IMR-90 (cell line): Measurements from ENCODE around the gene FKBP4. TPM values are rescaled to one million over a fixed set of nuclear protein-coding genes. Genes with fewer than 3 reads are reported as not detected.

ENCODE experiments used
- ATAC-seq: fragments of 200-7000 bp; cut with Tn5 transposase; 2 replicates; pipeline ENCODE4 v1.9.1; 2020; ENCODE audit warnings: low read depth, mild to moderate bottlenecking, moderate library complexity
- Bru-seq: library from RNA; stranded (reverse); fragments of 400-500 nt; gene quantifications from one replicate; lab custom pipeline; 2021; lab: Mats Ljungman, UMichigan
- BruChase-seq, 2 experiments: library from RNA; stranded (reverse); fragments of 400-500 nt; gene quantifications; one replicate each; lab custom pipeline; 2021; lab: Mats Ljungman, UMichigan
- BruUV-seq: library from RNA; stranded (reverse); fragments of 400-500 nt; replicated peaks from 2 replicates; lab custom pipeline; 2021; lab: Mats Ljungman, UMichigan
- CTCF ChIA-PET: fragments of 300-600 bp; formaldehyde crosslinking; extraction: SDS; loops from one replicate; lab custom pipeline; 2021; ENCODE audit warnings: antibody characterized with exemption; lab: Yijun Ruan, JAX
- POLR2A ChIA-PET: fragments of 300-600 bp; sonication (Branson Sonifier 250); formaldehyde crosslinking; loops from one replicate; lab custom pipeline; 2022; ENCODE audit warnings: antibody characterized with exemption; ENCODE audit not compliant: unreplicated experiment; lab: Charles Lee
- DNase-seq: peaks from one replicate; pipeline ENCODE4 v3.0.0; 2013
- H2AFZ ChIP-seq: replicated peaks from 2 replicates; pipeline ENCODE3; 2013; ENCODE audit warnings: low read length, mild to moderate bottlenecking; ENCODE audit not compliant: poor library complexity
- H2AK5ac ChIP-seq: 2 replicates; pipeline ENCODE4 v1.6.1; 2013; ENCODE audit warnings: low read depth, low read length, inconsistent platforms
- H2AK9ac ChIP-seq: replicated peaks from 2 replicates; pipeline ENCODE3; 2013; ENCODE audit warnings: mild to moderate bottlenecking, low read depth, low read length, moderate library complexity; ENCODE audit not compliant: poor library complexity
- H2BK120ac ChIP-seq: 2 replicates; pipeline ENCODE4 v1.6.1; 2013; ENCODE audit warnings: low read depth, low read length, inconsistent platforms
- H2BK15ac ChIP-seq: 3 replicates; pipeline ENCODE4 v1.6.1; 2013; ENCODE audit warnings: low read depth, low read length, inconsistent platforms
- H2BK20ac ChIP-seq: 2 replicates; pipeline ENCODE4 v1.6.1; 2013; ENCODE audit warnings: low read depth, mild to moderate bottlenecking, inconsistent platforms, low read length, moderate library complexity
- H2BK5ac ChIP-seq: 2 replicates; pipeline ENCODE4 v1.6.1; 2013; ENCODE audit warnings: mild to moderate bottlenecking, low read depth, low read length, inconsistent platforms; ENCODE audit not compliant: poor library complexity, severe bottlenecking
- H3K14ac ChIP-seq: replicated peaks from 2 replicates; pipeline ENCODE4 v1.6.1; 2013; ENCODE audit warnings: low read depth, low read length, inconsistent platforms
- H3K18ac ChIP-seq: 2 replicates; pipeline ENCODE4 v1.6.1; 2013; ENCODE audit warnings: low read depth, low read length, control low read depth
- H3K23ac ChIP-seq: 2 replicates; pipeline ENCODE4 v1.6.1; 2013; ENCODE audit warnings: low read depth, low read length, inconsistent platforms
- H3K27ac ChIP-seq: 2 replicates; pipeline ENCODE4 v1.5.1; 2013; ENCODE audit warnings: mild to moderate bottlenecking, control low read depth, low read length; ENCODE audit not compliant: insufficient read depth
- H3K27me3 ChIP-seq: 2 replicates; pipeline ENCODE4 v1.6.1; 2013; ENCODE audit warnings: low read length; ENCODE audit not compliant: control insufficient read depth, insufficient read depth
- H3K36me3 ChIP-seq: 2 replicates; pipeline ENCODE4 v1.6.1; 2013; ENCODE audit warnings: low read length, mixed read lengths; ENCODE audit not compliant: control insufficient read depth, insufficient read depth
- H3K4ac ChIP-seq: 2 replicates; pipeline ENCODE4 v1.6.1; 2013; ENCODE audit warnings: low read depth, low read length, inconsistent platforms
- H3K4me1 ChIP-seq: 2 replicates; pipeline ENCODE4 v1.6.1; 2013; ENCODE audit warnings: low read length, mixed read lengths; ENCODE audit not compliant: control insufficient read depth, insufficient read depth
- H3K4me2 ChIP-seq: 2 replicates; pipeline ENCODE4 v1.6.1; 2013; ENCODE audit warnings: low read depth, mild to moderate bottlenecking, control low read depth, low read length, moderate library complexity
- H3K4me3 ChIP-seq: 2 replicates; pipeline ENCODE4 v1.5.1; 2013; ENCODE audit warnings: low read depth, mild to moderate bottlenecking, control low read depth, low read length, moderate library complexity; ENCODE audit not compliant: insufficient read depth
- H3K56ac ChIP-seq: 2 replicates; pipeline ENCODE4 v1.6.1; 2013; ENCODE audit warnings: low read length, inconsistent platforms; ENCODE audit not compliant: insufficient read depth; ENCODE audit errors: extremely low read depth
- H3K79me1 ChIP-seq, 2 experiments: 2 replicates each; pipeline ENCODE4 v1.6.1; 2013; ENCODE audit warnings: low read length in 2 of 2, inconsistent platforms in 1 of 2, low read depth in 1 of 2
- H3K9ac ChIP-seq: 2 replicates; pipeline ENCODE4 v1.6.1; 2013; ENCODE audit warnings: low read depth, low read length, control low read depth
- H3K9me1 ChIP-seq: 2 replicates; pipeline ENCODE4 v1.6.1; 2013; ENCODE audit warnings: low read length, inconsistent platforms; ENCODE audit not compliant: insufficient read depth
- H3K9me3 ChIP-seq: 2 replicates; pipeline ENCODE4 v1.6.1; 2013; ENCODE audit warnings: low read length; ENCODE audit not compliant: control insufficient read depth, insufficient read depth
- H4K20me1 ChIP-seq: 2 replicates; pipeline ENCODE4 v1.6.1; 2013; ENCODE audit warnings: low read length, inconsistent platforms; ENCODE audit not compliant: insufficient read depth
- H4K5ac ChIP-seq: 2 replicates; pipeline ENCODE4 v1.6.1; 2013; ENCODE audit warnings: mild to moderate bottlenecking, low read depth, low read length, control low read depth
- H4K8ac ChIP-seq, 2 experiments: 2 replicates each; pipeline ENCODE4 v1.6.1; 2013; ENCODE audit warnings: low read depth in 2 of 2, low read length in 2 of 2, control low read depth in 1 of 2, inconsistent platforms in 1 of 2
- H4K91ac ChIP-seq: 2 replicates; pipeline ENCODE4 v1.6.1; 2013; ENCODE audit warnings: low read depth, low read length, inconsistent platforms; ENCODE audit not compliant: insufficient read depth
- BHLHE40 ChIP-seq: fragments of 150-350 bp; IDR thresholded peaks from 2 replicates; pipeline ENCODE4 v1.6.1; 2016; ENCODE audit warnings: mild to moderate bottlenecking, low read depth, low read length
- CEBPB ChIP-seq: IDR thresholded peaks from 2 replicates; pipeline ENCODE4 v1.6.1; 2012; ENCODE audit warnings: low read depth, low read length, improper control_type of control experiment
- CHD1 ChIP-seq: IDR thresholded peaks from 2 replicates; pipeline ENCODE4 v1.6.1; 2012; ENCODE audit warnings: low read depth, low read length, improper control_type of control experiment
- CTCF ChIP-seq: conservative IDR thresholded peaks from 2 replicates; pipeline ENCODE4 v1.5.1; 2012; ENCODE audit warnings: mild to moderate bottlenecking, low read depth, low read length, improper control_type of control experiment
- MAZ ChIP-seq: IDR thresholded peaks from 2 replicates; pipeline ENCODE4 v1.6.1; 2012; ENCODE audit warnings: low read depth, mild to moderate bottlenecking, low read length, improper control_type of control experiment, moderate library complexity, borderline replicate concordance
- MXI1 ChIP-seq: IDR thresholded peaks from 2 replicates; pipeline ENCODE4 v1.6.1; 2012; ENCODE audit warnings: low read depth, mild to moderate bottlenecking, low read length, moderate library complexity, borderline replicate concordance
- NFE2L2 ChIP-seq: fragments of 150-350 bp; IDR thresholded peaks from 2 replicates; pipeline ENCODE4 v1.6.1; 2016; ENCODE audit warnings: low read depth, mild to moderate bottlenecking, low read length
- POLR2A ChIP-seq: IDR thresholded peaks from 2 replicates; pipeline ENCODE4 v1.6.1; 2012; ENCODE audit warnings: mild to moderate bottlenecking, low read depth, low read length
- RAD21 ChIP-seq: IDR thresholded peaks from 2 replicates; pipeline ENCODE4 v1.6.1; 2012; ENCODE audit warnings: low read length, improper control_type of control experiment
- RCOR1 ChIP-seq: IDR thresholded peaks from 2 replicates; pipeline ENCODE4 v1.6.1; 2012; ENCODE audit warnings: mild to moderate bottlenecking, low read length, improper control_type of control experiment; ENCODE audit not compliant: insufficient replicate concordance
- SMC3 ChIP-seq: fragments of 150-350 bp; IDR thresholded peaks from 2 replicates; pipeline ENCODE4 v1.6.1; 2016; ENCODE audit warnings: low read depth, mild to moderate bottlenecking, antibody characterized with exemption, low read length, moderate library complexity
- USF2 ChIP-seq: fragments of 150-350 bp; IDR thresholded peaks from 2 replicates; pipeline ENCODE4 v1.6.1; 2017; ENCODE audit warnings: mild to moderate bottlenecking, antibody characterized with exemption, low read length, low read depth
- WGBS, 2 experiments: methylation state at CpG; one replicate each; pipeline versions ENCODE4 v1.1.5 to v1.1.7; 2013; ENCODE audit warnings: missing lambda C conversion rate in 2 of 2; ENCODE audit not compliant: insufficient read length in 1 of 2; ENCODE audit errors: extremely low coverage in 2 of 2; 5-methylcytosine and 5-hydroxymethylcytosine counted together
- dilution Hi-C: fragments of 300-500 bp; cut with HindIII; formaldehyde crosslinking; loops from one replicate; pipeline ENCODE4 v1.14.3; 2018; ENCODE audit warnings: low sequenced_read_pairs; ENCODE audit not compliant: unreplicated experiment
- in situ Hi-C: fragments of 300-500 bp; cut with MboI; formaldehyde crosslinking; loops from 3 replicates; pipeline ENCODE4 v1.14.3; 2019; ENCODE audit warnings: low sequenced_read_pairs, inconsistent platforms, mixed read lengths
- intact Hi-C: fragments of 100-400 bp; cut with micrococcal nuclease; formaldehyde crosslinking; loops from 2 replicates; pipeline ENCODE4 v1.10.0; 2022
- long read RNA-seq: library from polyadenylated mRNA; unstranded; transcript quantifications from one replicate; pipeline ENCODE4 v2.0.0, GENCODE V29; 2021; ENCODE audit not compliant: unreplicated experiment
- polyA plus RNA-seq, 3 experiments: library from polyadenylated mRNA; depleted of rRNA; stranded (reverse); fragments of >200 nt; gene quantifications; 2 replicates each; pipeline ENCODE4 v1.2.3, GENCODE V29; 2012; ENCODE audit warnings: low replicate concordance in 1 of 3
- total RNA-seq: library from RNA; depleted of rRNA; stranded (reverse); fragments of >200 nt; gene quantifications from 2 replicates; pipeline ENCODE4 v1.2.3, GENCODE V29; 2012; rRNA removed

The FKBP4 gene
- total RNA-seq (36.0 and 44.2 TPM in 2 replicates), polyA plus RNA-seq (2012; rRNA removed) (31.4 and 35.7 TPM in 2 replicates), Bru-seq, nascent RNA (percentile 55 among the genes with signal in this experiment), BruChase-seq, experiment 1, labeled RNA remaining after a 6-hour chase (percentile 60 among the genes with signal in this experiment), BruChase-seq, experiment 2, labeled RNA remaining after a 2-hour chase (percentile 54 among the genes with signal in this experiment)
- polyA plus RNA-seq (2012; cell fraction: cytosol; rRNA removed), result 15.7 and 19.1 TPM in 2 replicates
- polyA plus RNA-seq (2012; cell fraction: nucleus; rRNA removed; ENCODE audit: low replicate concordance), result 19.1 and 24.9 TPM in 2 replicates
- long read RNA-seq, transcript FKBP4-201 (10 exons, 3,732 nt), result major isoform, 37 of 59 reads
- long read RNA-seq, partial matches to known transcripts, result 13 of 59 reads
- long read RNA-seq, other reads (novel, unspliced or antisense), result 9 of 59 reads

GRCh38 chr12:2794736-2795289 is at the start of gene FKBP4:
TSS of gene FKBP4 (plus strand) at chr12:2794970. CDS start at chr12:2795140, 170 bp downstream.
- POLR2A ChIA-PET, result no interaction called here
- H3K27ac ChIP-seq, result peak within 1 kb of the TSS; percentile 61; the same call in 1 of the 2 replicates

More at GRCh38 chr12:2794736-2795289, at the start of gene FKBP4:
- peak within 1 kb of the TSS; percentile 17 to 80; a peak in 2 of 4 replicates for H4K8ac ChIP-seq
- H3K4me2 ChIP-seq, result peak within 1 kb of the TSS; percentile 90
- no peak within 1 kb of the TSS for H2BK20ac ChIP-seq
- no peak within 1 kb of the TSS for H3K18ac ChIP-seq
- intact Hi-C loops (loop anchor here (1.0 kb wide), 1 partner anchor 246 kb away; no protein-coding TSS in a partner anchor), in situ Hi-C loops (no loop called here), dilution Hi-C loops (no loop called here)
- peak within 1 kb of the TSS; percentile 49 for H2BK5ac ChIP-seq
- peak within 1 kb of the TSS; percentile 91 for H2AK9ac ChIP-seq
- no peak within 1 kb of the TSS; the same call in 1 of the 2 replicates for H3K14ac ChIP-seq
- peaks cover 4% of the 10 kb centered on the region; the same call in 1 of the 2 replicates for H3K4me1 ChIP-seq
- no peaks in the 10 kb centered on the region; the same call in 1 of the 2 replicates for H3K27me3 ChIP-seq
- no peak within 1 kb of the TSS for H2BK15ac ChIP-seq
- WGBS, 2 experiments, result 0% methylated on average over 41 of the region's 63 CpGs; no CpG with 5 or more reads in 1 of the 2 experiments
- H3K4me3 ChIP-seq, result peak within 1 kb of the TSS; percentile 60
- peak within 1 kb of the TSS; percentile 80 for H3K9ac ChIP-seq
- H2BK120ac ChIP-seq, result peak within 1 kb of the TSS; percentile 19; the same call in 1 of the 2 replicates
- no peak within 1 kb of the TSS for H2AK5ac ChIP-seq
- CTCF ChIA-PET, result no interaction called here
- peak within 1 kb of the TSS; percentile 75 for H3K23ac ChIP-seq
- H4K5ac ChIP-seq, result no peak within 1 kb of the TSS
- H3K79me1 ChIP-seq, result peaks cover 33 to 35% of the 10 kb centered on the region in 2 experiments
- peaks cover 20% of the 10 kb centered on the region for H3K36me3 ChIP-seq
- peak; percentile 73 for DNase-seq
- H3K9me3 ChIP-seq, result no peaks in the 10 kb centered on the region
- peak within 1 kb of the TSS; percentile 90 for H2AFZ ChIP-seq
- H3K56ac ChIP-seq, result no peak within 1 kb of the TSS
- BruUV-seq, result no TSS peak
- H4K91ac ChIP-seq, result peak within 1 kb of the TSS; percentile 42; the same call in 1 of the 2 replicates
- H3K9me1 ChIP-seq, result peaks cover 8% of the 10 kb centered on the region; the same call in 1 of the 2 replicates
- H4K20me1 ChIP-seq, result peaks cover 18% of the 10 kb centered on the region; the same call in 1 of the 2 replicates
- ATAC-seq, result peak; percentile 88
- peak within 1 kb of the TSS; percentile 65 for H3K4ac ChIP-seq
- TF ChIP-seq CHD1 (no peak), POLR2A (no peak), CTCF (no peak), MXI1 (peak; percentile 75), SMC3 (no peak), USF2 (peak; percentile 14; the same call in 1 of the 2 replicates), CEBPB (no peak), RCOR1 (no peak), BHLHE40 (no peak), MAZ (peak; percentile 97; the same call in 1 of the 2 replicates), NFE2L2 (no peak), RAD21 (no peak)
